Fibroblast of the aortic adventitia (primary cell): ENCODE data around the gene STK4. TPM values are rescaled to one million over a fixed set of nuclear protein-coding genes. Genes with fewer than 3 reads are reported as not detected.
"Not testable (repeated sequence)": the region's sequence is repeated elsewhere in the genome, so short reads cannot be mapped to it uniquely, and the experiment has no call there.

Source experiments
- DNase-seq: peaks from one replicate; pipeline ENCODE4 v3.0.0-alpha.2; 2010; ENCODE audit warnings: low read depth
- H3K4me3 ChIP-seq: 2 replicates; pipeline ENCODE4 v1.5.1; 2011; ENCODE audit warnings: low read depth, mild to moderate bottlenecking, control low read depth, low read length, moderate library complexity
- CTCF ChIP-seq: IDR thresholded peaks from 2 replicates; pipeline ENCODE4 v1.5.1; 2011; ENCODE audit warnings: mild to moderate bottlenecking, low read length, control low read depth, inconsistent platforms; ENCODE audit not compliant: insufficient read depth
- total RNA-seq: library from RNA; depleted of rRNA; stranded (reverse); fragments of >200 nt; gene quantifications from 2 replicates; pipeline ENCODE4 v1.2.3, GENCODE V29; 2012; ENCODE audit warnings: low replicate concordance

The STK4 gene
- total RNA-seq, 1 donor, result 41.6 TPM

DNA sequence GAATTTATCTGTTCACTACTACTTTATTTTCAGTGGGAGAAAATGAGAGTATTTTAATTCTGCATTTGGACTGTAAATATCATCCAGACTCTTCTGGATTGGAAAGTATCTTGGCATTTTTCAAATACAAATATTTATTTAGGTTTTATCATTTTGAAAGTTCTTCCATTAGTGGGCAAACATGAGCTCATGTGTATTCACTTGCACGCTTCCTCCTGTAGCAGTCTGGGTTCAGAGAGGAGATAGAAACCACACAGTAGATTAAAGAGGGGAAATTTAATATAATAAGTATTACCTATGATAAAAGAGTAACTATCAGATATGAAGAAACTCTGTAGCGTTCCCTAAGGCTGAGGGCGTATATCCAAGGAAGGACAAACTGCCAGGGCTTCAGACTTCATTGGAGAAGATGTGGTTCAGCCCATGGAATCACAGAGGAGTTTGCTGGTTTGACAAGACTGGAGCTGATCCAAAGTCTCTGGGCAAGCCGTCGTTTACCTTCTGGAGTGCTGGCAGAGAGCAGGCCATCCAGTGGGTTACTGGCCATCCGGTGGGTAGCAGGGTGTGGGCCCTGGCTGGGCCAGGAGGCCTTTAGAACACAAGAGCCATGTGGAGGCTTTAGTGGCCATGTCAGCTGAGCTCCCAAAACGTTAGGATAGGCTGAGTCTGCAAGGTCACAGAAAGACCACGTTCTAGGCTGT, 90.3 kb downstream of the STK4 start:
- no peak for TF ChIP-seq CTCF
- H3K4me3 ChIP-seq, result no peak overlapping the region
- DNase-seq, result no peak

GRCh38 chr20:45058168-45058850, 92.0 kb downstream of the STK4 start:
- DNase-seq, result no peak
- H3K4me3 ChIP-seq, result no peak overlapping the region
- no peak for TF ChIP-seq CTCF

- H3K4me3 ChIP-seq, result no peak overlapping the region
- peak; percentile 64 for DNase-seq
- TF ChIP-seq CTCF, result no peak
Observed at GRCh38 chr20:45059022-45059728, 92.9 kb downstream of the STK4 start.

GRCh38 chr20:45060294-45060693, 94.0 kb downstream of the STK4 start:
- no peak for TF ChIP-seq CTCF
- H3K4me3 ChIP-seq, result no peak overlapping the region
- no peak for DNase-seq

DNA sequence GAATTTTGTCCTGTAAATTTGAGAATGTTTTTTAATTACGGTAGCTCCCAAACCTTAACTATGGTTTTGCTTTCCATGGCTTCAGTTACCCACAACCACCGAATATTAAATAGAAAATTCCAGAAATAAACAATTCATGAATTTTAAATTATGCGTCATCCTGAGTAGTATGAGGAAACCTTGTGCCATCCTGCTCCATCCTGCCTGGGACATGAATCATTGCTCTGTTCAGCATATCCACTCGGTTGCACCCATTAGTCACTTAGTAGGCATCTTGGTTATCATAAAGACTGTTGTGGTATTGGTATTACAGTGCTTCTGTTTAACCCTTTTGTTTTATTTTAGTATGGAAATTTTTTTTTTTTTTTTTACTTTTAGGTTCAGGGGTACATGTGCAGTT, 94.9 kb downstream of the STK4 start:
- no peak for TF ChIP-seq CTCF
- DNase-seq, result peak; percentile 89
- no peak overlapping the region for H3K4me3 ChIP-seq

GRCh38 chr20:45063107-45063506, 96.8 kb downstream of the STK4 start:
- H3K4me3 ChIP-seq, DNase-seq: not testable (repeated sequence)

DNA sequence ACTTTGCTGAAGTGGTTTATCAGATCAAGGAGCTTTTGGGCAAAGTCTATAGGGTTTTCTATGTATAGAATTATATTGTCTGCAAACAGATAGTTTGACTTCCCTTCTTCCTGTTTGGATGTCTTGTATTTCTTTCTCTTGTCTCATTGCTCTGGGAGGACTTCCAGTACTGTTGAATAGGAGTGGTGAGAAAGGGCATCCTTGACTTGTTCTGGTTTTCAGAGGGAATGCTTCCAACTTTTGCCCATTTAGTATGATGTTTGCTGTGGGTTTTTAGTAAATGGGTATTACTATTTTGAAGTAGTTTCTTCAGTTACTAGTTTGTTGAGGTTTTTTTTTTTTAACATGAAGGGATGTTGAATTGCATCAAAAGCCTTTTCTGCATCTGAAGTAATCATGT, 98.5 kb downstream of the STK4 start:
- H3K4me3 ChIP-seq, result no peak overlapping the region
- no peak for TF ChIP-seq CTCF
- no peak for DNase-seq
